Calu3 (cell line): ENCODE results near the gene ZC2HC1B. TPM values are rescaled to one million over a fixed set of nuclear protein-coding genes. Genes with fewer than 3 reads are reported as not detected.

Experiments
- BruUV-seq: library from RNA; stranded (reverse); fragments of 400-500 nt; replicated peaks from 2 replicates; lab custom pipeline; 2021; lab: Mats Ljungman, UMichigan
- CTCF ChIA-PET: fragments of 300-600 bp; sonication (Branson Sonifier 250); formaldehyde crosslinking; loops from one replicate; lab custom pipeline; 2022; ENCODE audit warnings: antibody characterized with exemption; lab: Charles Lee
- DNase-seq: peaks from one replicate; pipeline ENCODE4 v3.0.0; 2022
- H3K27ac Mint-ChIP-seq: one replicate; pipeline ENCODE4 v1.8.0; 2022; ENCODE audit warnings: mixed read lengths; ENCODE audit not compliant: unreplicated experiment
- H3K27me3 Mint-ChIP-seq: one replicate; pipeline ENCODE4 v1.8.0; 2022; ENCODE audit warnings: mixed read lengths; ENCODE audit not compliant: unreplicated experiment
- H3K36me3 Mint-ChIP-seq: one replicate; pipeline ENCODE4 v1.8.0; 2022; ENCODE audit warnings: mild to moderate bottlenecking, moderate library complexity, mixed read lengths; ENCODE audit not compliant: insufficient read depth, unreplicated experiment
- H3K4me1 Mint-ChIP-seq: one replicate; pipeline ENCODE4 v1.8.0; 2022; ENCODE audit warnings: mild to moderate bottlenecking, low read depth, mixed read lengths; ENCODE audit not compliant: unreplicated experiment
- H3K4me3 Mint-ChIP-seq: one replicate; pipeline ENCODE4 v1.8.0; 2022; ENCODE audit warnings: mild to moderate bottlenecking, low read depth, moderate library complexity, mixed read lengths; ENCODE audit not compliant: unreplicated experiment
- H3K9me3 Mint-ChIP-seq: one replicate; pipeline ENCODE4 v1.8.0; 2022; ENCODE audit warnings: low read depth, mixed read lengths; ENCODE audit not compliant: unreplicated experiment
- CTCF ChIP-seq: fragments of 200-600 bp; IDR thresholded peaks from one replicate; pipeline ENCODE4 v1.8.0; 2022; ENCODE audit warnings: antibody characterized with exemption; ENCODE audit not compliant: unreplicated experiment
- intact Hi-C: fragments of 100-400 bp; cut with micrococcal nuclease; formaldehyde crosslinking; loops from one replicate; pipeline ENCODE4 v1.10.0; 2022; ENCODE audit not compliant: unreplicated experiment
- total RNA-seq: library from RNA; stranded (reverse); gene quantifications from 2 replicates; pipeline ENCODE4 v1.2.3, GENCODE V29; 2022

The ZC2HC1B gene
- total RNA-seq, 1 experiment from 2014 or later, result not detected

GRCh38 chr6:143965503-143966171 is 101.4 kb downstream of the ZC2HC1B start:
- CTCF ChIA-PET, result no interaction called here
- no peak for TF ChIP-seq CTCF
- Mint-ChIP-seq H3K4me1 (no peaks in the 10 kb centered on the region), H3K9me3 (no peaks in the 10 kb centered on the region), H3K27ac (no peak overlapping the region), H3K4me3 (no peak overlapping the region), H3K36me3 (no peaks in the 10 kb centered on the region), H3K27me3 (no peaks in the 10 kb centered on the region)
- intact Hi-C loops, result no loop called here
- DNase-seq, result no peak
- no TSS peak for BruUV-seq

- intact Hi-C loops, result no loop called here
- Mint-ChIP-seq H3K4me3 (no peak overlapping the region), H3K36me3 (no peaks in the 10 kb centered on the region), H3K9me3 (no peaks in the 10 kb centered on the region), H3K4me1 (no peaks in the 10 kb centered on the region), H3K27me3 (no peaks in the 10 kb centered on the region), H3K27ac (no peak overlapping the region)
- CTCF ChIA-PET, result no interaction called here
- no peak for TF ChIP-seq CTCF
- no TSS peak for BruUV-seq
- DNase-seq, result no peak
These were observed 102.0 kb downstream of the ZC2HC1B start for GRCh38 chr6:143966312-143966711.

GRCh38 chr6:143967706-143968376 is 103.6 kb downstream of the ZC2HC1B start:
- DNase-seq, result no peak
- no peak for TF ChIP-seq CTCF
- Mint-ChIP-seq H3K9me3 (no peaks in the 10 kb centered on the region), H3K4me3 (no peak overlapping the region), H3K27me3 (no peaks in the 10 kb centered on the region), H3K27ac (no peak overlapping the region), H3K36me3 (no peaks in the 10 kb centered on the region), H3K4me1 (no peaks in the 10 kb centered on the region)
- intact Hi-C loops, result no loop called here
- BruUV-seq, result no TSS peak
- CTCF ChIA-PET, result no interaction called here

GRCh38 chr6:143969077-143969476 is 104.8 kb downstream of the ZC2HC1B start:
- intact Hi-C loops, result no loop called here
- TF ChIP-seq CTCF, result no peak
- H3K27ac Mint-ChIP-seq, result no peak overlapping the region
- H3K4me3 Mint-ChIP-seq, result no peak overlapping the region
- DNase-seq, result no peak
- no peaks in the 10 kb centered on the region for H3K36me3 Mint-ChIP-seq
- no peaks in the 10 kb centered on the region for H3K9me3 Mint-ChIP-seq
- no peaks in the 10 kb centered on the region for H3K4me1 Mint-ChIP-seq
- no TSS peak for BruUV-seq
- H3K27me3 Mint-ChIP-seq, result no peaks in the 10 kb centered on the region
- CTCF ChIA-PET, result no interaction called here
